NCI-H1048 (cell line): ENCODE measurements around the gene CYP26C1.
A peak's percentile ranks its signal among the peaks of the same experiment; 100 is the strongest.

Experiments
- DNase-seq: peaks from one replicate; lab custom pipeline; 2025; lab: John Stamatoyannopoulos, UW

Gene CYP26C1

DNA sequence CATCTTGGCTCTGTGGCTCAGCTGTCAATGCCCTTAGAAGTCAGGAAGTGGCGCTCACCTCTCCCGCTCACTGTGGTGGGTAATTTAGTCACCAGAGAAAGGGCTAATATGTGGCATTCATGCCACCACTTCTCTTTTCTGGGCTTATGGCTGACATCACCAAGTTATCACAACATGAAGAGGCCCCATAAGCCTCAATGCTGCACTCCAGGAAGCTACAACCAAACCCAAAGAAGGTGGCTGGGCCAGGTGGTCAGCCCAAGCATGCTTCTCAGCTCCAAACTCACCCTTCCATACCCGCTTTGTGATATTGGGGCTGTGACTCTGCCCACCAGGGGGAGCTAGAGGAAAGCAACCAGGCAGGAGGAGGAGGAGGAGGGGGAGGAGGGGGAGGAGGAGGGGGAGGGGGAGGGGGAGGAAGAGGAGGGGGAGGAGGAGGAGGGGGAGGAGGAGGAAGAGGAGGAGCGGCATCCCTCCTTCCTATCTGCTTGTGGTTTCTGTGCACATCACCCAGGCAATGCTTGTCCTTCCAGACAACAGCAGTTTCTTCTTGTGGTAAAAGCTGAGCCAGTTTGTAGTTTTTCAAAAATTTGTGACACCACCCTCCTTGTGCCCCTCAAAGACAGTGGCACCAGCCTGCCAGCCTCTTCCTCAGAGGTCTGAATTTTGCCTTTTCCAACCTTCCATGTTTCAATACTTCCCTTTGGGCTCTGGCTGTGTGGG is 55.2 kb downstream of the CYP26C1 start:
- DNase-seq: peak; percentile 50
